ENCODE results near the gene SLIT1.

- TF ChIP-seq EZH2 (IDR thresholded peaks at IDR 0.05; ENCODE audit: borderline replicate concordance, insufficient read depth, low read depth, low read length, poor library complexity, severe bottlenecking) (no peak), CTCF (IDR thresholded peaks at IDR 0.05) (no peak)
These were observed at the start of gene SLIT1 for GRCh38 chr10:97185326-97186058.
